T-cell (primary cell): ENCODE measurements around the gene DPP7. TPM values are rescaled to one million over a fixed set of nuclear protein-coding genes. Genes with fewer than 3 reads are reported as not detected.

Experiments used
- ATAC-seq, 4 experiments: fragments of 200-7000 bp in 3 of 4; fragments of 150-1000 bp in 1 of 4; cut with Tn5 transposase; replicated peaks in 1 of 4; 1 replicate in 3 of 4; 2 replicates in 1 of 4; pipeline ENCODE4 v1.10.0; 2021; ENCODE audit warnings: moderate library complexity in 3 of 4, mild to moderate bottlenecking in 2 of 4, moderate number of reproducible peaks in 1 of 4
- CTCF ChIA-PET, 2 donors: fragments of 300-600 bp; sonication (Branson Sonifier 250); formaldehyde crosslinking; loops; one replicate each; lab custom pipeline; 2022; ENCODE audit warnings: antibody characterized with exemption in 2 of 2; lab: Charles Lee
- POLR2A ChIA-PET, 2 donors: fragments of 300-600 bp; sonication (Branson Sonifier 250); formaldehyde crosslinking; loops; one replicate each; lab custom pipeline; 2022; ENCODE audit warnings: antibody characterized with exemption in 2 of 2; lab: Charles Lee
- DNase-seq, 35 experiments: peaks; one replicate each; pipeline versions ENCODE4 v3.0.0 to v3.0.0-alpha.2; 2013 to 2023
- H3K27ac ChIP-seq: one replicate; pipeline ENCODE4 v1.5.1; 2013; ENCODE audit warnings: low read length
- H3K27me3 ChIP-seq, 2 experiments: replicated peaks in 1 of 2; 1 replicate in 1 of 2; 2 replicates in 1 of 2; pipeline versions ENCODE4 v1.6.1 to v1.7.0; 2013; ENCODE audit warnings: low read length in 1 of 2, mixed read lengths in 1 of 2; ENCODE audit not compliant: control insufficient read depth in 2 of 2, insufficient read depth in 2 of 2; ENCODE audit errors: extremely low read depth in 1 of 2
- H3K36me3 ChIP-seq, 2 donors: 1 replicate in 1 of 2; 2 replicates in 1 of 2; pipeline versions ENCODE4 v1.6.1 to v1.7.0; 2013; ENCODE audit warnings: low read length in 1 of 2; ENCODE audit not compliant: control insufficient read depth in 2 of 2, insufficient read depth in 1 of 2; ENCODE audit errors: extremely low read depth in 1 of 2
- H3K4me1 ChIP-seq, 2 experiments: 1 replicate in 1 of 2; 2 replicates in 1 of 2; pipeline versions ENCODE4 v1.6.1 to v1.7.0; 2013; ENCODE audit warnings: low read length in 2 of 2, mixed read lengths in 1 of 2; ENCODE audit not compliant: insufficient read depth in 2 of 2, control insufficient read depth in 1 of 2; ENCODE audit errors: extremely low read depth in 1 of 2
- H3K4me3 ChIP-seq, 2 donors: 1 replicate in 1 of 2; 2 replicates in 1 of 2; pipeline versions ENCODE4 v1.5.1 to v1.7.0; 2013; ENCODE audit warnings: mild to moderate bottlenecking in 2 of 2, low read length in 1 of 2, moderate library complexity in 1 of 2; ENCODE audit not compliant: control insufficient read depth in 1 of 2; ENCODE audit errors: extremely low read depth in 1 of 2
- H3K9me3 ChIP-seq: 2 replicates; pipeline ENCODE4 v1.7.0; 2013
- H3K27ac Mint-ChIP-seq, 2 donors: one replicate each; pipeline ENCODE4 v1.8.0; 2020 to 2021; ENCODE audit warnings: mild to moderate bottlenecking in 2 of 2, mixed read lengths in 2 of 2
- H3K27me3 Mint-ChIP-seq, 2 donors: one replicate each; pipeline ENCODE4 v1.8.0; 2021 to 2022; ENCODE audit warnings: mixed read lengths in 2 of 2
- H3K36me3 Mint-ChIP-seq: one replicate; pipeline ENCODE4 v1.8.0; 2021; ENCODE audit warnings: mixed read lengths
- H3K4me1 Mint-ChIP-seq, 3 donors: one replicate each; pipeline ENCODE4 v1.8.0; 2020 to 2022; ENCODE audit warnings: mixed read lengths in 3 of 3, mild to moderate bottlenecking in 1 of 3
- H3K4me3 Mint-ChIP-seq, 3 donors: one replicate each; pipeline ENCODE4 v1.8.0; 2020 to 2022; ENCODE audit warnings: mild to moderate bottlenecking in 3 of 3, mixed read lengths in 3 of 3, moderate library complexity in 3 of 3
- H3K9me3 Mint-ChIP-seq, 3 donors: one replicate each; pipeline ENCODE4 v1.8.0; 2020 to 2022; ENCODE audit warnings: mixed read lengths in 3 of 3
- WGBS: methylation state at CpG from one replicate; pipeline ENCODE4 v1.1.5; 2013; ENCODE audit warnings: missing lambda C conversion rate; ENCODE audit not compliant: insufficient coverage; 5-methylcytosine and 5-hydroxymethylcytosine counted together
- total RNA-seq, 35 experiments: library from RNA in 6 of 35; stranded (reverse) in 6 of 35; fragments of 120-200 nt in 1 of 35; gene quantifications; one replicate each; pipeline versions ENCODE4 v1.2.1 to v1.2.4 and lab custom pipeline; 2013 to 2026

DPP7 gene
- total RNA-seq, 5 donors from 2014 or later (not counting 1 experiment from before 2014, with no cell fraction given), result 246 to 469 (median 425) TPM

DNA sequence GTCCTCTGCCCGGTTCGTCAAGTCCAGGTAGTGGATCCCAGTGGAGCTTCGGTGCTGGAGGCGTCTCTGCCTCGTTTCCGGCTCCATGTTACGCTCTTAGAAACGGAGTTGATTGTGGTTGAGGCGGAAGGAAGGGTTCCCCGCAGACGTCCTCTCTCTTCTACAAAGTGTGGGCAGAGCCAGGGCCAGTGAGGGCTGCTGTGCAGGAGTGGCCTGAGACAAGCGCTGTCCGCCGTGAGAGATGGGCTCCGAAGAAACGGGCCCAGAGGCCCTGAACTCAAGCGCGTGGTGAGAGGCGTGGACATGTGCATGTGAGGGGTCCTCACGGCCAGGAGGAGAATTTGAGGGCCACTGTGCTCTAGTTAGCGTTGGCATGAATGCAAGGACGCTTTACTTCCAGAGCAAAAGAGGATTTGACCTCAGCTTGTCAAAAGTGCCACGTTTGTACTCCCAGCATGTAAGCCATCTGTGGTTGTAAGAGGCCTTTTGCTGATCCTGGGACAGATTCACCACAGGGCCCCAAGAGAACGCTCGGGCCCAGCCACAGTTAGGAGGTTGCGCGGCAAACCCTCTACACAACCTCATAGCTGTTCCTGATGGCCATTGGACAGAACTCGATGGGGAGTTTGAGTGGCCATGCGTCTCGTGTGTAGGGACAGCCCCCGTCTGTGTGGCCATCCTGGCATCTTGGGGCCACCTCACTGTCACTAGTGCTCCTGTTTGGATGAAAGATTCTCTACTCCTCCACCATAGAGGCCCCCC is 17.6 kb downstream of the DPP7 start:
- DNase-seq (no peak), ATAC-seq (no peak)
- peak overlapping the region; percentile 9 to 84 (median 79) for H3K4me3 Mint-ChIP-seq
- POLR2A ChIA-PET, result interaction anchor here in 1 of 2 donors (0.6 kb wide), 1 partner anchor 17 kb away, joined by 11 read pairs; no protein-coding TSS in a partner anchor
- peak overlapping the region in 1 of 2 donors; percentile 39 for H3K4me3 ChIP-seq
- H3K36me3 ChIP-seq, result peaks cover 26 to 63% of the 10 kb centered on the region in 2 donors
- H3K27me3 ChIP-seq, result no peaks in the 10 kb centered on the region
- 90% methylated on average over 27 of the region's 31 CpGs for WGBS
- peaks cover 16 to 25% (median 17%) of the 10 kb centered on the region in 3 donors for H3K4me1 Mint-ChIP-seq
- H3K4me1 ChIP-seq, result peaks cover 6 to 28% of the 10 kb centered on the region in 2 experiments
- CTCF ChIA-PET, result interaction anchor here in 1 of 2 donors (0.9 to 1.7 kb wide), 4 partner anchors 10 to 255 kb away, joined by 3 to 42 read pairs (median 6); partner anchors contain the start of genes AJM1 and MAN1B1
- H3K36me3 Mint-ChIP-seq, result peaks cover 21% of the 10 kb centered on the region
- no peaks in the 10 kb centered on the region for H3K9me3 ChIP-seq
- peak overlapping the region; percentile 94 to 96 for H3K27ac Mint-ChIP-seq
- no peaks in the 10 kb centered on the region for H3K27me3 Mint-ChIP-seq
- peak overlapping the region; percentile 86 for H3K27ac ChIP-seq
- H3K9me3 Mint-ChIP-seq, result no peaks in the 10 kb centered on the region

DNA sequence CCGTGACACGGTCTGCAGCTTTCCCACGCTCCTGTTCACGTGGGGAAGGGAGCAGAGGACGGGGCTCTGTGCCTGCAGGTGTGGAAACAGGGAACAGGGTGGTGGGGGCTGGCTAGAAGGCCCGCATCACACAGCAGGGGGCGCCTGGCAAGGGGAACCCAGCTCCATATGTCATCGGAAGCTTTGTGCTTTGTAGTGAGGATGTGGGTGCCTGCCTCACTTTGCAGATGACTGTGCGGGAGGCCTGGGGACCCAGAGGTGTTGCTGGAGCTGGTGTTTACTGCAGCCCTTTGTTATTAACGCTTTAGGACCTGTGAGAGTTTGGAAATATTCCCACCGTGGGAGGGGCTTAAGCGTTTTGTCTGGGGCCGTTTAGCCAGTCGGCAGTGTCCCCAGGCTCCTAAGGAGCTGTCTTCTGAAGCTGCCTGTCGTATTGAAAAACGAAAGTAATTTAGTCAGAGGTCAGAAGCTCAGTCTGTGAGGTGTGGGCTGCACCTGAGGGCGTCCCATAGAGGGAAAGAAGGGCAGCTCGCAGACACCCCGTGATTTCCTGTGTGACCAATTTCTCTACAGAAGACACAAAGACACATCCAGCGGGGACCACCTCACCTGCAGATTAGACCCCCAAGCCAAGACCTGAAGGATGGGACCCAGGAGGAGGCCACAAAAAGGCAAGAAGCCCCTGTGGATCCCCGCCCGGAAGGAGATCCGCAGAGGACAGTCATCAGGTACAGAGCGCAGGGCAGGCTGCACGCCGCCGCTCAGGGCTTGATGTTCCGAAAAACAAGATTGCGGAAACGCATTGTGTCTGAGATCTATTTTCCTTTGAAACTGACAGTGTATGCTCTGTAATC is 18.6 kb downstream of the DPP7 start:
- ChIA-PET CTCF (interaction anchor here (0.5 to 1.7 kb wide), 18 partner anchors 9 to 462 kb away, joined by 3 to 42 read pairs (median 4); partner anchors contain the start of genes AJM1 (in 1 of the 2), CLIC3 (in 1 of the 2), CYSRT1 (in 1 of the 2) and DPP7 (in 1 of the 2)), POLR2A (interaction anchor here (0.6 to 1.3 kb wide), 6 partner anchors 9 to 145 kb away, joined by 3 to 12 read pairs (median 4); partner anchors contain the start of genes MAN1B1 (in 2 of the 2) and TUBB4B (in 1 of the 2))
- no peaks in the 10 kb centered on the region for H3K9me3 ChIP-seq
- peaks cover 16 to 27% (median 17%) of the 10 kb centered on the region in 3 donors for H3K4me1 Mint-ChIP-seq
- 31% methylated on average over 26 of the region's 30 CpGs for WGBS
- peak overlapping the region; percentile 79 to 84 (median 81) for H3K4me3 Mint-ChIP-seq
- H3K4me1 ChIP-seq, result peaks cover 6 to 28% of the 10 kb centered on the region in 2 experiments
- peak overlapping the region; percentile 86 for H3K27ac ChIP-seq
- H3K27me3 ChIP-seq, result no peaks in the 10 kb centered on the region
- peaks cover 16 to 59% of the 10 kb centered on the region in 2 donors for H3K36me3 ChIP-seq
- H3K27me3 Mint-ChIP-seq, result no peaks in the 10 kb centered on the region
- H3K27ac Mint-ChIP-seq, result peak overlapping the region; percentile 94 to 96
- H3K36me3 Mint-ChIP-seq, result peaks cover 24% of the 10 kb centered on the region
- ATAC-seq, result peak; percentile 98 to 99 (median 98)
- peak overlapping the region; percentile 39 to 55 for H3K4me3 ChIP-seq
- peak; percentile 67 to 94 (median 88) for DNase-seq
- H3K9me3 Mint-ChIP-seq, result no peaks in the 10 kb centered on the region

DNA sequence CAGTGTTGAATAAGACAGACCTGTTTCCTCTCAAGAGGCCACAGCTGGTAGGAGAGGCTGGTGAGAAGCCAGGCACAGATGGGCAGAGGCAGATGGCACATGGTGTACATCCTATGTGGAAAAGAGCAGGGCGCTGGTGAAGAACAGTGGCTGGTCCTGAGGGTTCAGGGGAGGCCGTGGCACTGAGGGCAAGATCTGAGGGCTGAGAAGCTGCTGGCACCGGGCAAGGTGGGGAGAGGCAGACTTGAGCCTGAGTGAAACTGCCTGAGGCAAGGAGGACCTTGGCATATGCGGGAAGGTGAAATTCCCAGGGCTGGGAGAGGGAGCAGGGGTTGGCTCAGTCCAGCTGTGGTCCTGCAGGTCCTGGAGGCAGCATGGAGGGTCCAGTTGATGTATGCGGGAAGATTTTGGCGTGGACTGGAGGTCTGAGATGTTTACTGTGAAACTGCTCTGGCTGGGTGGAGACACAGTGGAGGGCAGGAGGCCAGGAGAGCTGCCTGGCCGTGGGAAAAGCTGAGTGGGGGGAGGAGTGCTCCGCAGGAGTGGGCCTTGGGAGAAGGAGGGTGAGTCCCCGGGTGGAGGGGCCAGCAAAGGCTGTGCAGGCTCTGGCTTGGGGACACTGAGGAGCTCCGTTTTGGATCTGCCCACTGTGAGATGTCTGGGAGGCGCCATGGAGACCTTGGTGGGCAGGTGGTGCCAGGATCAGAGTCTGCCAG is 25.1 kb downstream of the DPP7 start:
- H3K4me3 Mint-ChIP-seq, result peak overlapping the region in 1 of 3 donors; percentile 17
- no peak overlapping the region for H3K27ac Mint-ChIP-seq
- DNase-seq (no peak), ATAC-seq (no peak)
- H3K27me3 Mint-ChIP-seq, result no peaks in the 10 kb centered on the region
- ChIA-PET POLR2A (no interaction called here), CTCF (no interaction called here)
- peaks cover 13 to 31% of the 10 kb centered on the region in 2 experiments for H3K4me1 ChIP-seq
- no peak overlapping the region for H3K27ac ChIP-seq
- H3K9me3 Mint-ChIP-seq, result no peaks in the 10 kb centered on the region
- 95% methylated on average over 11 of the region's 11 CpGs for WGBS
- no peaks in the 10 kb centered on the region for H3K9me3 ChIP-seq
- H3K27me3 ChIP-seq, result peaks cover 0 to 3% of the 10 kb centered on the region in 2 experiments
- H3K4me1 Mint-ChIP-seq, result peaks cover 28 to 43% (median 32%) of the 10 kb centered on the region in 3 donors
- H3K36me3 ChIP-seq, result peaks cover 7 to 39% of the 10 kb centered on the region in 2 donors
- H3K4me3 ChIP-seq, result no peak overlapping the region
- H3K36me3 Mint-ChIP-seq, result peaks cover 20% of the 10 kb centered on the region

DNA sequence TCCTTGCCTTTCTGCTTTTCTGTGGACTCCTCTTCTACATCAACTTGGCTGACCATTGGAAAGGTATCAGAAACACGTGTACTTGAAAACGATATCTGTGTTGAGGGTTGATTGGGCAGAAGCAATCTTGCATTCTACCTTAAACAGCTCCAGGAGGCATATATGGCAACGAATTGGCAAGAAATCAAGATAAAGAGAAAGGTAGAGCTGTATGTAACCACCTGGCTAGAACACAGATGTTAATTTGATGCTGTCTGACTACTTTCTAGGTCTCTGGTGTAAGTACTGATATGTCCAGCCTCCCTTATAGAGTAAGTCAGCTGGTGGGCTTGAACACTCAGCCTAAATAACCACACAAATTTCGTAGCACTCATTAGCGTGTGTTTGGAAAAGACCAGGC is 26.4 kb downstream of the DPP7 start:
- Mint-ChIP-seq H3K36me3 (peaks cover 18% of the 10 kb centered on the region), H3K4me3 (peak overlapping the region; percentile 79 to 89 (median 82)), H3K27me3 (no peaks in the 10 kb centered on the region), H3K27ac (peak overlapping the region; percentile 85 to 92), H3K4me1 (peaks cover 28 to 43% (median 32%) of the 10 kb centered on the region in 3 donors), H3K9me3 (no peaks in the 10 kb centered on the region)
- Histone ChIP-seq H3K27me3 (peaks cover 0 to 3% of the 10 kb centered on the region in 2 experiments), H3K4me3 (no peak overlapping the region), H3K27ac (no peak overlapping the region), H3K36me3 (peaks cover 7 to 39% of the 10 kb centered on the region in 2 donors), H3K9me3 (no peaks in the 10 kb centered on the region), H3K4me1 (peaks cover 13 to 31% of the 10 kb centered on the region in 2 experiments)
- ATAC-seq (no peak), DNase-seq (no peak)
- ChIA-PET POLR2A (no interaction called here), CTCF (interaction anchor here in 1 of 2 donors (0.6 to 0.7 kb wide), 2 partner anchors 46 to 214 kb away, joined by 3 to 4 read pairs; partner anchors contain the start of gene NRARP)
- no CpG with 5 or more reads among the region's 5 CpGs for WGBS

DNA sequence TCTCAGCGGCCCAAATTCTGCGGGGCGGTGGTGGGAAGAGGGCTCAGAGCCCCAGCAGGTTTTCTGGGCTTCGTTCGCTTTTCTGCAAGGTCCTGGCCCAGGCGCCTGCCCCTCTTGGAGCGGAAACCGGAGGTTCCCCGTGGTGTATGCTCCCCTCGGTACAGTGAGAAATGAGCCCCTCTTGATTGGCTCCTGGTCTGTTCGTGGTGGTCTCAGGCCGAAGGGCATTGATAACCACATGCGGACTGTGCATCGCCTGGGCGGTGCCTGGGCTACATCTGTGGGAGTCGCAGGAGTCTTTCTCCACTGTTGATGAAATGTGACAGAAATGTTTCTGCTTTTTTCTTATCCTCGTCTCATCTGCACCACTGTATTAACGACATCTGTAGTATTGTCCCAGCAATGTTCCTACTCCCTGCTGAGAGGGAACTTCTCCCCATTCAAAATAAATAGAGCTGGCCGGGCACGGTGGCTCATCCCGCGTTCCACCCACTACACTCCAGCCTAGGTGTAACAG is 27.1 kb downstream of the DPP7 start:
- ChIA-PET CTCF (interaction anchor here in 1 of 2 donors (1.0 to 1.8 kb wide), 5 partner anchors 9 to 149 kb away, joined by 3 to 42 read pairs (median 4); partner anchors contain the start of gene SAPCD2), POLR2A (interaction anchor here in 1 of 2 donors (0.6 to 1.5 kb wide), 6 partner anchors 8 to 287 kb away, joined by 3 to 12 read pairs (median 6); partner anchors contain the start of genes TPRN and TUBB4B)
- peak in 2 of 4 experiments; percentile 1 to 2 for ATAC-seq
- Mint-ChIP-seq H3K36me3 (peaks cover 12% of the 10 kb centered on the region), H3K9me3 (no peaks in the 10 kb centered on the region), H3K27me3 (no peaks in the 10 kb centered on the region), H3K4me1 (peaks cover 28 to 42% (median 32%) of the 10 kb centered on the region in 3 donors), H3K27ac (peak overlapping the region; percentile 85 to 92), H3K4me3 (peak overlapping the region; percentile 79 to 89 (median 82))
- Histone ChIP-seq H3K36me3 (peaks cover 7 to 34% of the 10 kb centered on the region in 2 donors), H3K27ac (peak overlapping the region; percentile 78), H3K4me3 (peak overlapping the region; percentile 26 to 67), H3K4me1 (peaks cover 13 to 31% of the 10 kb centered on the region in 2 experiments), H3K27me3 (peaks cover 0 to 3% of the 10 kb centered on the region in 2 experiments), H3K9me3 (no peaks in the 10 kb centered on the region)
- peak in 2 of 35 experiments; percentile 19 to 29 for DNase-seq
- WGBS, result 18% methylated on average over 17 of the region's 22 CpGs
